ENCODE measurements around the gene POLR2L.

Gene POLR2L

DNA sequence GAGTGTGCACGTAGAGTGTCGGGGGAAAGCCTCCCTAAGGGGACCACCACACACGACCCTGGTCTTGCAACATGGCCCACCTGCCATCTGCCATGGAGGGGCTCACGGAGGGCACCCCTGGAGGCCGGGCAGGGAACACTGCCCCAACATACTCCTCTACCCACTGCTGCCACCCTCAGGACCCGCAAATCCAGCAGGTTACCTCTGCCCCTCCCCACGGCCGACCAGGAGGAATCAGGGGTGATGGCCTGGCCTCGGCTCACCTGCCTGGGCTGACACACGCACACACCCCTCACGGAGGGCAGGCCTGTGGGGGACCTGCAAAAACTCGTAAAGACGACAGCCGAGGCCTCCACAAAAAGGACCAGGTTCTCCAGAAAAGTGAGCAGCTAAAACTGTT, 38.1 kb upstream of the POLR2L start:
- H3K4me3 ChIP-seq (ENCODE audit: low read length), result no peak overlapping the region
- peaks cover 23% of the 10 kb centered on the region for H3K36me3 ChIP-seq (ENCODE audit: control insufficient read depth, low read length)
- no peak overlapping the region for H3K4me2 ChIP-seq (ENCODE audit: low read length)
- H3K79me2 ChIP-seq (ENCODE audit: control insufficient read depth, low read length), result no peaks in the 10 kb centered on the region
- H3K27me3 ChIP-seq (ENCODE audit: control insufficient read depth, low read length), result no peaks in the 10 kb centered on the region
- H3F3A ChIP-seq (ENCODE audit: control insufficient read depth, insufficient read depth), result 0 out of 2 replicates have a peak, but pooled peaks cover 2% of the 10 kb centered on the region
- H3K9me3 ChIP-seq (ENCODE audit: control insufficient read depth, insufficient read depth, low read length), result no peaks in the 10 kb centered on the region
- no peak overlapping the region for H3K27ac ChIP-seq (ENCODE audit: low read depth, low read length)
- no peaks in the 10 kb centered on the region for H3K9me2 ChIP-seq (replicated peaks; ENCODE audit: control insufficient read depth, low read length)
- H4K20me1 ChIP-seq (ENCODE audit: control insufficient read depth, insufficient read depth, low read depth, low read length), result no peaks in the 10 kb centered on the region
- no peak for TF ChIP-seq EZH2phosphoT487 (IDR thresholded peaks at IDR 0.05; ENCODE audit: borderline replicate concordance, low read length)
- TF ChIP-seq, protein P1, sequence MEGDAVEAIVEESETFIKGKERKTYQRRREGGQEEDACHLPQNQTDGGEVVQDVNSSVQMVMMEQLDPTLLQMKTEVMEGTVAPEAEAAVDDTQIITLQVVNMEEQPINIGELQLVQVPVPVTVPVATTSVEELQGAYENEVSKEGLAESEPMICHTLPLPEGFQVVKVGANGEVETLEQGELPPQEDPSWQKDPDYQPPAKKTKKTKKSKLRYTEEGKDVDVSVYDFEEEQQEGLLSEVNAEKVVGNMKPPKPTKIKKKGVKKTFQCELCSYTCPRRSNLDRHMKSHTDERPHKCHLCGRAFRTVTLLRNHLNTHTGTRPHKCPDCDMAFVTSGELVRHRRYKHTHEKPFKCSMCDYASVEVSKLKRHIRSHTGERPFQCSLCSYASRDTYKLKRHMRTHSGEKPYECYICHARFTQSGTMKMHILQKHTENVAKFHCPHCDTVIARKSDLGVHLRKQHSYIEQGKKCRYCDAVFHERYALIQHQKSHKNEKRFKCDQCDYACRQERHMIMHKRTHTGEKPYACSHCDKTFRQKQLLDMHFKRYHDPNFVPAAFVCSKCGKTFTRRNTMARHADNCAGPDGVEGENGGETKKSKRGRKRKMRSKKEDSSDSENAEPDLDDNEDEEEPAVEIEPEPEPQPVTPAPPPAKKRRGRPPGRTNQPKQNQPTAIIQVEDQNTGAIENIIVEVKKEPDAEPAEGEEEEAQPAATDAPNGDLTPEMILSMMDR (IDR thresholded peaks at IDR 0.05; ENCODE audit: low read depth, low read length, poor library complexity, severe bottlenecking), result peak; percentile 16
- H3K4me1 ChIP-seq (ENCODE audit: control insufficient read depth, low read length), result no peaks in the 10 kb centered on the region

- peaks cover 17% of the 10 kb centered on the region for H3K36me3 ChIP-seq (ENCODE audit: control insufficient read depth, low read length)
- no peak for TF ChIP-seq EZH2phosphoT487 (IDR thresholded peaks at IDR 0.05; ENCODE audit: borderline replicate concordance, low read length)
- no peaks in the 10 kb centered on the region; the same call in 1 of the 2 replicates for H4K20me1 ChIP-seq (ENCODE audit: control insufficient read depth, insufficient read depth, low read depth, low read length)
- no peak overlapping the region for H3K4me3 ChIP-seq (ENCODE audit: low read length)
- H3K9me3 ChIP-seq (ENCODE audit: control insufficient read depth, insufficient read depth, low read length), result no peaks in the 10 kb centered on the region
- H3K4me1 ChIP-seq (ENCODE audit: control insufficient read depth, low read length), result no peaks in the 10 kb centered on the region
- no peaks in the 10 kb centered on the region for H3K27me3 ChIP-seq (ENCODE audit: control insufficient read depth, low read length)
- H3F3A ChIP-seq (ENCODE audit: control insufficient read depth, insufficient read depth), result 0 out of 2 replicates have a peak, but pooled peaks cover 2% of the 10 kb centered on the region
- no peak overlapping the region for H3K4me2 ChIP-seq (ENCODE audit: low read length)
- no peaks in the 10 kb centered on the region for H3K79me2 ChIP-seq (ENCODE audit: control insufficient read depth, low read length)
- H3K9me2 ChIP-seq (replicated peaks; ENCODE audit: control insufficient read depth, low read length), result no peaks in the 10 kb centered on the region
- no peak overlapping the region for H3K27ac ChIP-seq (ENCODE audit: low read depth, low read length)
Observed at GRCh38 chr11:877565-877964, 35.2 kb upstream of the POLR2L start.

- Histone ChIP-seq H3K79me2 (ENCODE audit: control insufficient read depth, low read length) (no peaks in the 10 kb centered on the region), H3K9me2 (replicated peaks; ENCODE audit: control insufficient read depth, low read length) (no peaks in the 10 kb centered on the region), H3K36me3 (ENCODE audit: control insufficient read depth, low read length) (peaks cover 17% of the 10 kb centered on the region), H3K27me3 (ENCODE audit: control insufficient read depth, low read length) (no peaks in the 10 kb centered on the region), H3K27ac (ENCODE audit: low read depth, low read length) (no peak overlapping the region), H3K9me3 (ENCODE audit: control insufficient read depth, insufficient read depth, low read length) (no peaks in the 10 kb centered on the region), H3K4me2 (ENCODE audit: low read length) (no peak overlapping the region), H3K4me3 (ENCODE audit: low read length) (no peak overlapping the region), H4K20me1 (ENCODE audit: control insufficient read depth, insufficient read depth, low read depth, low read length) (no peaks in the 10 kb centered on the region; the same call in 1 of the 2 replicates), H3F3A (ENCODE audit: control insufficient read depth, insufficient read depth) (0 out of 2 replicates have a peak, but pooled peaks cover 2% of the 10 kb centered on the region), H3K4me1 (ENCODE audit: control insufficient read depth, low read length) (no peaks in the 10 kb centered on the region)
- TF ChIP-seq EZH2phosphoT487 (IDR thresholded peaks at IDR 0.05; ENCODE audit: borderline replicate concordance, low read length), result no peak
- TF ChIP-seq, protein P1 (IDR thresholded peaks at IDR 0.05; ENCODE audit: low read depth, low read length, poor library complexity, severe bottlenecking), result no peak
Observed at GRCh38 chr11:876545-876944, 34.2 kb upstream of the POLR2L start.

GRCh38 chr11:875769-876301, 33.5 kb upstream of the POLR2L start:
- Histone ChIP-seq H3K9me3 (ENCODE audit: control insufficient read depth, insufficient read depth, low read length) (no peaks in the 10 kb centered on the region), H3K27ac (ENCODE audit: low read depth, low read length) (no peak overlapping the region), H3K36me3 (ENCODE audit: control insufficient read depth, low read length) (peaks cover 16% of the 10 kb centered on the region), H3F3A (ENCODE audit: control insufficient read depth, insufficient read depth) (0 out of 2 replicates have a peak, but pooled peaks cover 2% of the 10 kb centered on the region), H3K4me3 (ENCODE audit: low read length) (no peak overlapping the region), H4K20me1 (ENCODE audit: control insufficient read depth, insufficient read depth, low read depth, low read length) (no peaks in the 10 kb centered on the region; the same call in 1 of the 2 replicates), H3K27me3 (ENCODE audit: control insufficient read depth, low read length) (no peaks in the 10 kb centered on the region), H3K4me2 (ENCODE audit: low read length) (no peak overlapping the region), H3K9me2 (replicated peaks; ENCODE audit: control insufficient read depth, low read length) (no peaks in the 10 kb centered on the region), H3K4me1 (ENCODE audit: control insufficient read depth, low read length) (no peaks in the 10 kb centered on the region), H3K79me2 (ENCODE audit: control insufficient read depth, low read length) (no peaks in the 10 kb centered on the region)
- no peak for TF ChIP-seq EZH2phosphoT487 (IDR thresholded peaks at IDR 0.05; ENCODE audit: borderline replicate concordance, low read length)
- TF ChIP-seq, protein P1 (IDR thresholded peaks at IDR 0.05; ENCODE audit: low read depth, low read length, poor library complexity, severe bottlenecking), result no peak

Data from DOHH2 (cell line).